Gastroesophageal sphincter (tissue), 4 donors: ENCODE measurements around the gene GNAQ. TPM values are rescaled to one million over a fixed set of nuclear protein-coding genes. Genes with fewer than 3 reads are reported as not detected.

Source experiments
- ATAC-seq: fragments of 150-250 bp; one replicate; pipeline ENCODE4 v1.9.1; 2016; ENCODE audit warnings: mild to moderate bottlenecking, moderate library complexity
- H3K27ac ChIP-seq, 4 donors: fragments of 200-600 bp; sonication (generic) in 3 of 4; 1 replicate in 3 of 4; 2 replicates in 1 of 4; pipeline ENCODE4 v1.5.1; 2016 to 2019
- H3K27me3 ChIP-seq: fragments of 200-600 bp; sonication (generic); one replicate; pipeline ENCODE4 v1.5.1; 2019
- H3K36me3 ChIP-seq, 2 donors: fragments of 200-600 bp; sonication (generic); one replicate each; pipeline ENCODE4 v1.5.1; 2019; ENCODE audit warnings: control low read depth in 1 of 2
- H3K4me1 ChIP-seq, 3 donors: fragments of 200-600 bp; sonication (generic); 1 replicate in 2 of 3; 2 replicates in 1 of 3; pipeline ENCODE4 v1.5.1; 2016 to 2019; ENCODE audit warnings: control low read depth in 2 of 3
- H3K4me3 ChIP-seq, 2 donors: fragments of 200-600 bp; sonication (generic); one replicate each; pipeline ENCODE4 v1.5.1; 2019; ENCODE audit warnings: mild to moderate bottlenecking in 1 of 2, moderate library complexity in 1 of 2
- H3K9me3 ChIP-seq, 3 donors: fragments of 200-600 bp; sonication (generic); one replicate each; pipeline ENCODE4 v1.5.1; 2017 to 2019; ENCODE audit warnings: control low read depth in 2 of 3
- CTCF ChIP-seq, 4 experiments: fragments of 200-600 bp in 2 of 4; fragments of 450-650 bp in 2 of 4; sonication (generic) in 1 of 4; IDR thresholded peaks; one replicate each; pipeline ENCODE4 v1.5.1; 2017 to 2019; ENCODE audit warnings: antibody characterized with exemption in 4 of 4, mild to moderate bottlenecking in 2 of 4, moderate library complexity in 2 of 4
- EP300 ChIP-seq: sonication (generic); formaldehyde crosslinking; IDR thresholded peaks from one replicate; pipeline ENCODE4 v1.6.1; 2017; ENCODE audit warnings: antibody characterized with exemption, mild to moderate bottlenecking
- POLR2A ChIP-seq, 2 donors: fragments of 450-650 bp; IDR thresholded peaks; one replicate each; pipeline ENCODE4 v1.6.1; 2017; ENCODE audit warnings: antibody characterized with exemption in 2 of 2, mild to moderate bottlenecking in 2 of 2, moderate library complexity in 1 of 2
- POLR2AphosphoS5 ChIP-seq: sonication (generic); formaldehyde crosslinking; IDR thresholded peaks from one replicate; pipeline ENCODE4 v1.6.1; 2017; ENCODE audit warnings: antibody characterized with exemption
- WGBS, 2 donors: methylation state at CpG; one replicate each; pipeline ENCODE4 v1.1.5; 2018; ENCODE audit warnings: low coverage in 1 of 2; 5-methylcytosine and 5-hydroxymethylcytosine counted together
- total RNA-seq, 4 donors: library from RNA; depleted of rRNA; stranded (reverse); fragments of >200 nt; gene quantifications; one replicate each; pipeline ENCODE4 v1.1.0, GENCODE V29; 2016

The GNAQ gene
- total RNA-seq, 4 donors from 2014 or later: 57.6 to 86.4 (median 70.8) TPM

- TF ChIP-seq POLR2A (IDR thresholded peaks at IDR 0.05) (no peak), EP300 (no peak), POLR2AphosphoS5 (no peak), CTCF (IDR thresholded peaks at IDR 0.05) (no peak)
- H3K4me3 ChIP-seq: no peak overlapping the region
- no peaks in the 10 kb centered on the region for H3K36me3 ChIP-seq
- no peak for ATAC-seq
- H3K27me3 ChIP-seq: no peaks in the 10 kb centered on the region
- peak overlapping the region in 1 of 4 donors; percentile 8 for H3K27ac ChIP-seq
- H3K4me1 ChIP-seq: peaks cover 2 to 70% (median 5%) of the 10 kb centered on the region in 3 donors
- no peaks in the 10 kb centered on the region for H3K9me3 ChIP-seq
Observed at GRCh38 chr9:77747163-77747562, 284.4 kb downstream of the GNAQ start.

GRCh38 chr9:77744841-77745430 is 286.7 kb downstream of the GNAQ start:
- Histone ChIP-seq H3K36me3 (no peaks in the 10 kb centered on the region), H3K27me3 (no peaks in the 10 kb centered on the region), H3K27ac (no peak overlapping the region), H3K4me3 (no peak overlapping the region), H3K4me1 (peaks cover 2 to 60% (median 5%) of the 10 kb centered on the region in 3 donors), H3K9me3 (no peaks in the 10 kb centered on the region)
- TF ChIP-seq POLR2AphosphoS5 (no peak), EP300 (no peak), CTCF (IDR thresholded peaks at IDR 0.05) (no peak), POLR2A (IDR thresholded peaks at IDR 0.05) (no peak)
- WGBS, 2 donors: 31 to 36% methylated on average over 5 to 6 of the region's 6 CpGs
- no peak for ATAC-seq

GRCh38 chr9:77743386-77743785 is 288.2 kb downstream of the GNAQ start:
- no peaks in the 10 kb centered on the region for H3K27me3 ChIP-seq
- H3K4me1 ChIP-seq: peaks cover 2 to 48% (median 5%) of the 10 kb centered on the region in 3 donors
- H3K27ac ChIP-seq: peak overlapping the region in 1 of 4 donors; percentile 32
- no peak for ATAC-seq
- TF ChIP-seq POLR2A (IDR thresholded peaks at IDR 0.05): no peak
- no peak for TF ChIP-seq EP300
- TF ChIP-seq CTCF (IDR thresholded peaks at IDR 0.05): no peak
- no peak for TF ChIP-seq POLR2AphosphoS5
- H3K4me3 ChIP-seq: no peak overlapping the region
- H3K9me3 ChIP-seq: no peaks in the 10 kb centered on the region
- WGBS, 2 donors: 27 to 71% methylated on average over 1 of the region's 1 CpG
- no peaks in the 10 kb centered on the region for H3K36me3 ChIP-seq

GRCh38 chr9:77738932-77739331 is 292.7 kb downstream of the GNAQ start:
- TF ChIP-seq POLR2A (IDR thresholded peaks at IDR 0.05) (no peak), EP300 (no peak), CTCF (IDR thresholded peaks at IDR 0.05) (no peak), POLR2AphosphoS5 (no peak)
- no peaks in the 10 kb centered on the region for H3K27me3 ChIP-seq
- 92 to 96% methylated on average over 4 of the region's 4 CpGs for WGBS, 2 donors

GRCh38 chr9:77735494-77735893 is 296.1 kb downstream of the GNAQ start:
- Histone ChIP-seq H3K27me3 (no peaks in the 10 kb centered on the region), H3K36me3 (peaks cover 0 to 4% of the 10 kb centered on the region in 2 donors), H3K27ac (no peak overlapping the region), H3K4me3 (no peak overlapping the region), H3K4me1 (peaks cover 0 to 9% (median 0%) of the 10 kb centered on the region in 3 donors), H3K9me3 (no peaks in the 10 kb centered on the region)
- ATAC-seq: peak; percentile 68
- TF ChIP-seq POLR2AphosphoS5: no peak
- WGBS, 2 donors: 33 to 58% methylated on average over 3 to 5 of the region's 5 CpGs

More at GRCh38 chr9:77738932-77739331, 292.7 kb downstream of the GNAQ start:
- Histone ChIP-seq H3K4me3 (no peak overlapping the region), H3K36me3 (no peaks in the 10 kb centered on the region), H3K4me1 (peaks cover 2 to 39% (median 5%) of the 10 kb centered on the region in 3 donors), H3K9me3 (no peaks in the 10 kb centered on the region), H3K27ac (no peak overlapping the region)
- ATAC-seq: no peak
